ENCODE measurements around the gene SHBG.

The SHBG gene

DNA sequence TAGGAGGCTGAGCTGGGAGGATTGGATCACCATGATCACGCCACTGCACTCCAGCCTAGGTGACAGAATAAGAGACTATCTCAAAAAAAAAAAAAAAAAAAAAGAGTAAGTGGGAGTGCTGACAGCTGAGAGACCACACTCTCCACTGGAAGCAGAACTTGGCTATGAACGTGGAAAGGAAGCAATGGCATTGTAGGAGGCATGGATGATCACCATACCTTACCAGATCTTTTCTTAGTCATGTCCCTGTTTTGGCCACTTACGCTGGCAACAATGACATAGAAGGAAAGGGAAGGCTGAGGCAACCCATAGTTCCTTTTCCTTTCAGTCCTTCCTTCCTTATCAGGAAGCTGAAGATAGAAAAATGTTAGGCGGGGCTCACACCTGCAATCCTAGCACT, 17.1 kb downstream of the SHBG start:
- DNase-seq (ENCODE audit: low read depth), result no peak

DNA sequence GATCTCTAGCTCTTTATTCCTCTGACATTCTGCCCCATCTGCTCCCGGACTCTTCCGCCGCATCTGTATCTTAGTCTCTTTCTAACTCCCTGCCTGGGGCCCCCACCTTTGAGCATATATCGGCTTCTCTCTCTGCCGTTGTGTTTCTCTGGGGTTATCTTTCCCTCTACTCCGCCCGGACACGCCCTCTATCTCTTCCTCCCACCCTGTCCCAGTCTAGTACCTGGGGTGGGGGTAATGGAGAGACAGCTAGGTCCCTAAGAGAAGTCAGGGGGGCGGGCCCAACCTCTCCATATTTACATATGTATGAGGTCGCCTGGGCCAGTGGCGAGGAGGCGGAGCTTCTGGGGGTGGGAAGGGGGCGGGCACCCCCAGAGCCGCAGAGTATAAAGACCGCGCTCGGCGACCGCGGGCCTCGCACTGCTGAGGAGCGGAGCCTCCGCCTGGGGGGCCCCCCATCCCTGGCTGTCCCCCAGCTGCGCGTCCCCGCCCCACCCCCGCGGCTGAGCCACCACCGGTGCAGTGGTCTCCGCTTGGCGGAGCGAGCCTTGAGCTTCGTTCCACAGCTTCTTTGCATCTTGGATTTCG, 20.7 kb downstream of the SHBG start, which contains the start of gene ATP1B2:
TSS of gene ATP1B2 (plus strand) at position 418 of the 588 bp plus-strand sequence. CDS start 593 bp downstream, outside the sequence.
- peak; percentile 63 for DNase-seq (ENCODE audit: low read depth)

- DNase-seq (ENCODE audit: low read depth), result no peak
Observed at GRCh38 chr17:7651097-7651664, 21.2 kb downstream of the SHBG start.

- DNase-seq (ENCODE audit: low read depth), result no peak
Observed at GRCh38 chr17:7651665-7652387, 21.9 kb downstream of the SHBG start.

DNA sequence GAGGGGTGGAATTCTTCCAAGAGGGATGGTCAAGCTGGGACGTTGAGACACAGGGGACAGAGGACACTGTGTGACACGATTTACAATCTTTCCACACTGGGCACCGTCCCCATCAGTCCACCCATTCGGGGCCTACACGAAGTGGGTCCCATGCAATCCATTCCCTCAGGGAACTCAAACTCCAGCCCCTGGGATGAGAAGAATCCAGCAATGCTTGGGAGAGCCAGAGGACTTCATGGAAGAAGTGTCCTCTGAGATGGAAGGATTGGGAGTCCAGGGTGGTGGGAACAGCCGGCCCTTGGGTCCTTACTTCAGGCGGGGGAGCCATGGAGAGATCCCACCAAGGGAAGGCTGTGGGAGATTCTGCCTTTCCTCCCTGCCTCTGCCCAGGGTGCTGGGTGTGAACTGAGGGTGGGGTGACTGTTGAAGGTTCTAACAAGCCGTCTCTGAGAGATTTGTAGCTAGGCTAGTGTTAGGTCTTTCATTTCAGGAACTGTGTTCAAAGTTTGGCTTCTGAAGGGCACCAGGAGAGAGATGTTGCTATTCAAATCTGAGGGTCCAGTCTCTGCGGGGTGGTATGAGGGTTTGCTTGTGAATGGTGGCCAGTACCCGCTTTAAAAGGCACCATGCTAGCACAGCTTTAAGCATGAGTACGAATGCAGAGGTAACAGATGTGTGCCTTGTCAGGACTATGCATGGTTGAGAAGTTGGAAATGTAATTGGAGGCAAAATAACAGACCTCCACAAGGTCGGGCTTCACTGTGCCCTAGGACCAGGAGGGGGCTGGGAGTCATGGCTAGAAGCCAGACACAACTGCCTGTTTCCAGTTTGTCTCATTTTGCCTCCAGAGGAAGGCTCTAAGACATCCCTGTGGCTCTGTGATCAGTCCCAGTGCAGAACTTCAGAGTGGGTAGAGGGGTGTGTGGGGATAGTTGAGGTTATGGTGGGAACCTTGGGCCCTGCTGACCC, 22.7 kb downstream of the SHBG start:
- DNase-seq (ENCODE audit: low read depth), result no peak

DNA sequence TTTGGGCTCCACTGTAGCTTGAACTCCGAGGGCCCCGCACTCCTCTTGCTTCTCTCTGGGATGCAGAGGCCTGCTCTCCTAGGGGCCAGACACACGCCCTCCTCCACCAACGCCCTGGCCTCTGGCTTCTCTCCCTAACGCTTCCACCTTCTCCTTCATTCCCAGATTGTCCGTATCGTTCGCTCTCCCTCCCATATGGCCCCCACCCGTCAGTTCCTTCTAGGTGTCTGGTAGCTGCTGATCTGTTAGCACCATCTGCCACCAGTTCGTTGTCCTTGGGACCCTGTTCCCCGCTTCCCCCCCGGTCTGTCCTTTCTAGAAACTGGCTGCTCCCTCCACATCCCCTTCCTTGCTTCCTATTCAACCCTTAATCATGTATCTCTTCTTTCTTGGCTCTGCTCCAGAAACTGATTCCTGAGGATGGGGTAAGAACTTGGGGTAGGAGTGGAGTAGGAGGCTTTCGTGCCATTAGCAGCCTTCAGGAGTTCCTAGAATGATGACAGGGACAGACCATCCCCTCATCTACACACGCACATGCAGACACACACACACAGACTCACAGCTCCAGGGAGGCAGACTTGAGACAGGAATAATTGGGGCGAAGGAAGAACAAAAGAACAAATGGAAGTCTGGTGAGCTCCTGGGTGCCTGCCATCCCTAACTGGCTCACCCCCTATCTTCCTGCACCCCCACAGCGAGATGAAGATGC, 25.1 kb downstream of the SHBG start:
- DNase-seq (ENCODE audit: low read depth), result no peak

DNA sequence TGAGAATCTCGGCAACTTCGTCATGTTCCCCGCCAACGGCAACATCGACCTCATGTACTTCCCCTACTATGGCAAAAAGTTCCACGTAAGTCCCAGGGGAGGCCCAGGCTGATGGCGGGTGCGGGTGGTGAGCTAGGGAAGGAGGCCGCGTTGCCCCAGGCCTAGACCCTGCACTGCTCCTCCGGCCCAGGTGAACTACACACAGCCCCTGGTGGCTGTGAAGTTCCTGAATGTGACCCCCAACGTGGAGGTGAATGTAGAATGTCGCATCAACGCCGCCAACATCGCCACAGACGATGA, 25.6 kb downstream of the SHBG start:
- no peak for DNase-seq (ENCODE audit: low read depth)

DNA sequence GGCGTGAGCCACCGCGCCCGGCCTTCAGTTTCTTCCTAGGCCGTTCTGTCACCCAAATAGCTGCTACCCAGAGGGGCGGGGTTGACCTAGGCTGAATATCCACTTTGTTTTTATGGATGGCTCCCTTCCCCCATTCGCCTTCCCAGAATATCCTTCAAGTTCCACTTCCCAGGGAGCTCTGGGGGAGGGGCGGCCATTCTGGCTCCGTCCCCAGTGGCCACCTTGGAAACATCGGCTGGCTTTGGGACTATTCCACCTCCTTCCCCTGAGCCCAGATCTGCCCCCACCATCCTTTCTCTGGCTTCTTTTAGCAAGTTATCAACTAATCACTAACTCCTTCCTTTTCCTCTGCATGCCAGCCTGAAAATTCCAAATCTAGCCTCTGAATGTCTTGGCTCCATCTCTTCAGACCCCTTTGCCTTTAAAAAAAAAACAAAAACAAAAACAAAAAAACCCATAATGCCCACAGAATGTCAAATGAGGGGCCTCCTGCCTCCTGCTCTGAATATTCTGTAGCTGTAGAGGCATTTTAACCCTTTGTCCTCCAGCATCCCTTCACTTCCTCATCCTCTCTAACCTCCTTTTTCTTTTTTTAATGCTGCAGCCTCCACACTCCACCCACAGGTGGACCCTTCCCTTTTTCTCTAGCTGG, 27.1 kb downstream of the SHBG start:
- no peak for DNase-seq (ENCODE audit: low read depth)

- no peak for DNase-seq (ENCODE audit: low read depth)
Observed at GRCh38 chr17:7667656-7668406, 37.9 kb downstream of the SHBG start.

GRCh38 chr17:7668482-7668881, 38.5 kb downstream of the SHBG start:
- DNase-seq (ENCODE audit: low read depth), result no peak

DNA sequence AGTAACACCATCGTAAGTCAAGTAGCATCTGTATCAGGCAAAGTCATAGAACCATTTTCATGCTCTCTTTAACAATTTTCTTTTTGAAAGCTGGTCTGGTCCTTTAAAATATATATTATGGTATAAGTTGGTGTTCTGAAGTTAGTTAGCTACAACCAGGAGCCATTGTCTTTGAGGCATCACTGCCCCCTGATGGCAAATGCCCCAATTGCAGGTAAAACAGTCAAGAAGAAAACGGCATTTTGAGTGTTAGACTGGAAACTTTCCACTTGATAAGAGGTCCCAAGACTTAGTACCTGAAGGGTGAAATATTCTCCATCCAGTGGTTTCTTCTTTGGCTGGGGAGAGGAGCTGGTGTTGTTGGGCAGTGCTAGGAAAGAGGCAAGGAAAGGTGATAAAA, 43.3 kb downstream of the SHBG start:
- DNase-seq (ENCODE audit: low read depth), result no peak

GRCh38 chr17:7674934-7675333, 45.0 kb downstream of the SHBG start:
- DNase-seq (ENCODE audit: low read depth), result no peak

- no peak for DNase-seq (ENCODE audit: low read depth)
Observed at GRCh38 chr17:7676533-7676932, 46.6 kb downstream of the SHBG start.

DNA sequence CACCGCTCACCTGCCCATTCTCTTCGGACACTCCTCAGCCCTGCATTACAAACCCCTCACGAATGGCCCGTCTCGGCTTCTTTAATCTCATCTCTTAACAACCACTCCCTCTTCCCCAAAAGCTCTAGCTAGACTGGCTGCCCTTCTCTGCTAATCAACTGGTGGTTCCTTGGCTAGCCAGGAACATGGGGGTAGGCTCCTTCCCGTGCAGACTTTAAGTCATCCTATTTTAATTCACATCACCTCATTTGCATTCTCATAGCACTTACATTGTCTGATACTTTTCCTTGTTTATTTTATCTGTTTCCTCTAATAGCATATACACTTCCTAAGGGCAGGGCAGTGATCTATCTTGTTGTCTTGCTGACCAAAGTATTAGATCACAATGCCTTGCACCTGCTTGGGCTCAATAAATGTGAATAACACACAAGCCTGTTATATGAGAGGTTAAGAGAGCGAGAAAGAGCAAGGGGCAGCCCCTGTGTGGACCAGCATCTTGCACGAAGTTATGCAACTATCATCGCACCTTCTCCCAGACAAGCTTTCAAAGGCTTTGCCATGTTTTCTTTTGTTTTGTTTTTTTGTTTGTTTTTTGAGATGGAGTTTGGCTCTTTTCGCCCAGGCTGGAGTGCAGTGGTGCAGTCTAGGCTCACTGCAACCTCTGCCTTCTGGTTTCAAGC, 47.6 kb downstream of the SHBG start:
- DNase-seq (ENCODE audit: low read depth), result no peak

Measured in stimulated activated CD8-positive, alpha-beta memory T cell treated with anti-CD3 and anti-CD28 coated beads, Interleukin-4, amount 100 ng/mL, for 24 hours (primary cell).